ES-I3 (cell line): ENCODE data around the gene C2orf69.

Source experiments
- H3K36me3 ChIP-seq: 2 replicates; pipeline ENCODE4 v1.6.1; 2013; ENCODE audit warnings: mild to moderate bottlenecking, low read length, control low read depth, moderate library complexity; ENCODE audit not compliant: insufficient read depth
- H3K4me1 ChIP-seq: 2 replicates; pipeline ENCODE4 v1.6.1; 2013; ENCODE audit warnings: mild to moderate bottlenecking, control low read depth, low read length; ENCODE audit not compliant: insufficient read depth
- H3K9ac ChIP-seq: 2 replicates; pipeline ENCODE4 v1.6.1; 2013; ENCODE audit warnings: low read depth, mild to moderate bottlenecking, low read length, moderate library complexity
- H3K9me3 ChIP-seq: 2 replicates; pipeline ENCODE4 v1.6.1; 2013; ENCODE audit warnings: mild to moderate bottlenecking, low read length, moderate library complexity; ENCODE audit not compliant: control insufficient read depth, insufficient read depth

Gene C2orf69

GRCh38 chr2:199966976-199967375, 55.9 kb downstream of the C2orf69 start:
- H3K9ac ChIP-seq = no peak overlapping the region
- no peaks in the 10 kb centered on the region for H3K4me1 ChIP-seq
- no peaks in the 10 kb centered on the region for H3K9me3 ChIP-seq
- 0 out of 2 replicates have a peak, but pooled peaks cover 3% of the 10 kb centered on the region for H3K36me3 ChIP-seq

- no peak overlapping the region for H3K9ac ChIP-seq
- no peaks in the 10 kb centered on the region for H3K9me3 ChIP-seq
- no peaks in the 10 kb centered on the region for H3K36me3 ChIP-seq
Observed at GRCh38 chr2:199968126-199968525, 57.0 kb downstream of the C2orf69 start.

GRCh38 chr2:199972088-199972626, 61.1 kb downstream of the C2orf69 start:
- no peak overlapping the region for H3K9ac ChIP-seq
- no peaks in the 10 kb centered on the region for H3K36me3 ChIP-seq
- H3K9me3 ChIP-seq = no peaks in the 10 kb centered on the region

More at GRCh38 chr2:199968126-199968525, 57.0 kb downstream of the C2orf69 start:
- no peaks in the 10 kb centered on the region for H3K4me1 ChIP-seq

GRCh38 chr2:199973703-199974102, 62.6 kb downstream of the C2orf69 start:
- Histone ChIP-seq H3K36me3 (no peaks in the 10 kb centered on the region), H3K9me3 (no peaks in the 10 kb centered on the region), H3K9ac (no peak overlapping the region), H3K4me1 (peaks cover 7% of the 10 kb centered on the region)

More at GRCh38 chr2:199972088-199972626, 61.1 kb downstream of the C2orf69 start:
- no peaks in the 10 kb centered on the region for H3K4me1 ChIP-seq

- Histone ChIP-seq H3K4me1 (peaks cover 12% of the 10 kb centered on the region), H3K9me3 (no peaks in the 10 kb centered on the region), H3K9ac (no peak overlapping the region), H3K36me3 (no peaks in the 10 kb centered on the region)
Observed at GRCh38 chr2:199975273-199975895, 64.3 kb downstream of the C2orf69 start.
